ENCODE results near the gene COL4A2.

GRCh38 chr13:110304256-110304655 lies 2.8 kb upstream of the COL4A2 start:
- TF ChIP-seq CTCF (IDR thresholded peaks at IDR 0.05; ENCODE audit: low read depth, low read length, missing input control) (no peak), FOXA1 (IDR thresholded peaks at IDR 0.05) (no peak), GABPA (IDR thresholded peaks at IDR 0.05 in 1 of 2, conservative IDR thresholded peaks at IDR 0.05 in 1 of 2) (no peak), ATF3 (IDR thresholded peaks at IDR 0.05) (no peak), YY1 (IDR thresholded peaks at IDR 0.05) (no peak), SP1 (IDR thresholded peaks at IDR 0.05) (no peak), EGR1 (IDR thresholded peaks at IDR 0.05; ENCODE audit: low read depth in 2 of 2) (no peak), RAD21 (IDR thresholded peaks at IDR 0.05) (no peak)

Measured in liver (tissue), 3 donors.